ENCODE results near the gene ZNF697. TPM values are rescaled to one million over a fixed set of nuclear protein-coding genes. Genes with fewer than 3 reads are reported as not detected.
"Not testable (repeated sequence)": the region's sequence is repeated elsewhere in the genome, so short reads cannot be mapped to it uniquely, and the experiment has no call there.

The ZNF697 gene
- total RNA-seq, 1 donor from 2014 or later = 8.0 TPM

DNA sequence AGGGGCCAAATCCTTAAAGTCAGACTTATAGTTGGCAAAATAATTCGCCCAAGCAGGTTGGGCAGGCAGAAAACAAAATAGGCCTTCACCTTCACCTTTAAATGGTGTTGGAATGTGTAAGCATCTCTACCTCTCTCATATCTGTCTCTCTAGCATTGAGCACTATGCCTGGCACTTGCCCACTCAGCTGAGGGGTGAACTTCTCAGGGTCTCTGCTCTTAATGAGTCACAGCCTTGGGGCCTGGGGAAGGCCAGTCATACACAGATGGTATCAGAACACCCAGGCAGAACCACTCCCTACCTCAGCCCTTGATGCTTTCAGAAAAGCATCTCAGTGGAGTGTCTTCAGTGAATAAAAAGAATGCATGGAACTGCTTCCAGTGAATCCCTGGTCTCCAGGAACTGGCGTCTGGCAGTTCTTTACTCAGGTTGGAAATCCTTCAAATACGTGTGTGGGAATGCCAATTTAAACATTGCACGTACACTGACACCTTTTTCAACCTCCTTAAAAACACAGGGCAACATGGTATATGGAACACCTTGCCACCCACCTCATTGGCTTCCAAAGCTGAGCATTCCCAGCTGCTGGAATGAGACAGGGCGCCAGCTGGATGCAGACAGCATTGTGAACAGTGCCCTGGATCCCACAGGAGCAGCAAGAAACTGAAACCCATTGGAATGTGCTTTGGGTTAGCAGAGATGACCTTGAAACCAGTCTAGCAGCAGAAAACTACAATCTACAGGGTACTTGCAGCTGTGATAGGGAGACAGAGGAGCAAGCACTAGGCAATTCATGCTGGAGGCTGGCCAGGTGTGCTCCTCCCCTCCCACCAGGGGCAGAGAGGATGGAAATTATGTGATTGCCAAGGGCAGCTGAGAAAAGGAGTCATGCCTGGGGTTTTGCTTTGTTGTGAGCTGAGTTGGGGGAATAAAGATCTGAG, 30.0 kb downstream of the ZNF697 start:
- Mint-ChIP-seq H3K9me3 (ENCODE audit: unreplicated experiment) (no peaks in the 10 kb centered on the region), H3K4me3 (ENCODE audit: unreplicated experiment) (no peak overlapping the region), H3K27ac (ENCODE audit: unreplicated experiment) (no peak overlapping the region), H3K36me3 (ENCODE audit: unreplicated experiment) (peaks cover 14% of the 10 kb centered on the region), H3K27me3 (ENCODE audit: unreplicated experiment) (no peaks in the 10 kb centered on the region), H3K4me1 (ENCODE audit: unreplicated experiment) (peaks cover 8% of the 10 kb centered on the region)
- DNase-seq (ENCODE audit: extremely low spot score, unreplicated experiment) = no peak
- no peak for TF ChIP-seq CTCF (IDR thresholded peaks at IDR 0.05)

GRCh38 chr1:119616748-119617147, 31.3 kb downstream of the ZNF697 start:
- H3K27ac Mint-ChIP-seq (ENCODE audit: unreplicated experiment) = not testable (repeated sequence)

DNA sequence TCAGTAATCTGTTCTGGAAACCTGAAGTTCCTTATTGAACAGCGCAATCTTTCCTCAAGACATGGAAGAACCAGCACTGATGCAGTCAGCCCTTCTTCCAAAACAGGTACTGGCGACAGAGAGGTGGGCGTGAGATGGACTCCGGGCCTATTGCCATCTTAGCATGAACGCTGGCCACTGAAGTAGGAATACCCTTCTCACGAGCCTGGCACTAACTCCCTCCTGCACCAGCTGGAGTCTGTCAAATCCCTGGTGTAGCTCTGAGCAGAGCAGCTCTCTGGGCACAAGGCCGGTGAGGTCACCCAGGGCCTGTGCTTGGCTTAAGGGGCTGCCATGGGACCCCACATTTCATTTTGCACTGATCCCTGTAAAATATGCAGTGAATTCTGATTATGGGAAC, 33.0 kb downstream of the ZNF697 start:
- H3K27ac Mint-ChIP-seq (ENCODE audit: unreplicated experiment); H3K4me3 Mint-ChIP-seq (ENCODE audit: unreplicated experiment); DNase-seq (ENCODE audit: extremely low spot score, unreplicated experiment); H3K36me3 Mint-ChIP-seq (ENCODE audit: unreplicated experiment); H3K9me3 Mint-ChIP-seq (ENCODE audit: unreplicated experiment): not testable (repeated sequence)
- H3K4me1 Mint-ChIP-seq (ENCODE audit: unreplicated experiment) = peaks cover 11% of the 10 kb centered on the region
- H3K27me3 Mint-ChIP-seq (ENCODE audit: unreplicated experiment) = peaks cover 15% of the 10 kb centered on the region

More at GRCh38 chr1:119616748-119617147, 31.3 kb downstream of the ZNF697 start:
- not testable (repeated sequence) for DNase-seq (ENCODE audit: extremely low spot score, unreplicated experiment); H3K4me1 Mint-ChIP-seq (ENCODE audit: unreplicated experiment); H3K36me3 Mint-ChIP-seq (ENCODE audit: unreplicated experiment); H3K27me3 Mint-ChIP-seq (ENCODE audit: unreplicated experiment); H3K9me3 Mint-ChIP-seq (ENCODE audit: unreplicated experiment); H3K4me3 Mint-ChIP-seq (ENCODE audit: unreplicated experiment)

DNA sequence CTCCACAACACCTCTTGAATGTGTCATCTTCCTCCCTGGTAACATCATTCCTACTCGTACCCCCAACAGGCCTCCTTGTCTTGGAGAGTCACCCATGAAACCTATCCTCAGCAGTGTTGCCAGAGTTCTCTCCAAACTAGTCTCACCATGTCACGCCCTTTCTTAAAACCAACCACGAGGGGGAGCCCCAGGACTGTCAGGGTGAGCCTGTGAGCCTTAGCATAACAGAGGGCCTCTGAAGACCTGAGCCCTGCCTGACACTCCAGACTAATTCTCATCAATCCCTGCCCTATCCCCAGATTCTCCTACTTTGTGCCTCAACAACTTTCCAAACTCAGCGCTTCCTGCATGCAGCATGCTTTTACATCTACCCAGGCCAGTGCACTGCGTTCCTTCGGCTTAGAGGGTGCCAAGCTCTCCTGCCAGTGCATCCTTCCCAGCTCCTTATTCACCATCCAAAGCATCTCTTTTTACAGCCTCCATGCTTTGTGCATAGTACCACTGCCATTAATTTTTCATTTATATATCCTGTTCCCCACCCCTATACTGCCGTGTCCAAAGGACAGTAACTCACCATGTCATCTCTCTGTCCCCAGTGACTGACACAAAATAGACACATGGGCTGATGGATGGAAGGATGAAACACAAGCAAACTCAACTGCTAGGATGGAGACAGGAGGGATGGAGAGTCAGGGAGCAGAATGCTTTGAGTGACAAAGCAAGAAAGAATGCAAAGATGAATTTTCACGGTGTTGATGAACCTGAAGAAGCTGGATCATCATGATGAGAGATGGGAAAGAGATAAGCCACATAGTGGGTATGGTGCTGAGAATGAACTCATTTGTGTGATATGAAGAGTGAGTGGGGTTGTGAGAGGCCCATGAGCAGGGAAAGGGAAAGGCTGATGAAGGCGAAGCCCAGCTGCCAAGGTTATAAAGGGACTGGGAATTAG, 34.0 kb downstream of the ZNF697 start:
- H3K4me1 Mint-ChIP-seq (ENCODE audit: unreplicated experiment) = peaks cover 11% of the 10 kb centered on the region
- H3K9me3 Mint-ChIP-seq (ENCODE audit: unreplicated experiment) = no peaks in the 10 kb centered on the region
- H3K4me3 Mint-ChIP-seq (ENCODE audit: unreplicated experiment) = no peak overlapping the region
- peak; percentile 94 for DNase-seq (ENCODE audit: extremely low spot score, unreplicated experiment)
- H3K36me3 Mint-ChIP-seq (ENCODE audit: unreplicated experiment) = peaks cover 6% of the 10 kb centered on the region
- H3K27ac Mint-ChIP-seq (ENCODE audit: unreplicated experiment) = no peak overlapping the region
- peaks cover 15% of the 10 kb centered on the region for H3K27me3 Mint-ChIP-seq (ENCODE audit: unreplicated experiment)
- TF ChIP-seq CTCF (IDR thresholded peaks at IDR 0.05) = peak; percentile 85

- Mint-ChIP-seq H3K4me3 (ENCODE audit: unreplicated experiment) (no peak overlapping the region), H3K27me3 (ENCODE audit: unreplicated experiment) (peaks cover 24% of the 10 kb centered on the region), H3K9me3 (ENCODE audit: unreplicated experiment) (no peaks in the 10 kb centered on the region), H3K4me1 (ENCODE audit: unreplicated experiment) (peaks cover 9% of the 10 kb centered on the region), H3K27ac (ENCODE audit: unreplicated experiment) (no peak overlapping the region), H3K36me3 (ENCODE audit: unreplicated experiment) (no peaks in the 10 kb centered on the region)
- DNase-seq (ENCODE audit: extremely low spot score, unreplicated experiment) = peak; percentile 87
- TF ChIP-seq CTCF (IDR thresholded peaks at IDR 0.05) = peak; percentile 86
Observed at GRCh38 chr1:119611701-119612113, 36.4 kb downstream of the ZNF697 start.

DNA sequence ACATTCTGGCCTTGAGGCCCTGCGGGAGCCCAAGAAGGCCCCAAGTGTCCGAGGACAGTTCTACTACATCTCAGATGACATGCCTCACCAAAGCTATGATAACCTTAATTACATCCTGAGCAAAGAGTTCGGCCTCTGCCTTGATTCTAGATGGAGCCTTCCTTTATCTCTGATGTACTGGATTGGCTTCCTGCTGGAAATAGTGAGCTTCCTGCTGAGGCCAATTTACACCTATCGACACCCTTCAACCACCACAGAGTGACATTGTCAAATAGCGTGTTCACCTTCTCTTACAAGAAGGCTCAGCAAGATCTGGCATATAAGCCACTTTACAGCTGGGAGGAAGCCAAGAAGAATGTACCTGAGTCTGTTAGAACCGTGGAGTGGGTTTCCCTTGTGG, 39.2 kb downstream of the ZNF697 start:
- H3K27me3 Mint-ChIP-seq (ENCODE audit: unreplicated experiment) = peaks cover 48% of the 10 kb centered on the region
- not testable (repeated sequence) for H3K36me3 Mint-ChIP-seq (ENCODE audit: unreplicated experiment); DNase-seq (ENCODE audit: extremely low spot score, unreplicated experiment); H3K27ac Mint-ChIP-seq (ENCODE audit: unreplicated experiment); H3K9me3 Mint-ChIP-seq (ENCODE audit: unreplicated experiment); H3K4me3 Mint-ChIP-seq (ENCODE audit: unreplicated experiment)
- H3K4me1 Mint-ChIP-seq (ENCODE audit: unreplicated experiment) = peaks cover 21% of the 10 kb centered on the region

DNA sequence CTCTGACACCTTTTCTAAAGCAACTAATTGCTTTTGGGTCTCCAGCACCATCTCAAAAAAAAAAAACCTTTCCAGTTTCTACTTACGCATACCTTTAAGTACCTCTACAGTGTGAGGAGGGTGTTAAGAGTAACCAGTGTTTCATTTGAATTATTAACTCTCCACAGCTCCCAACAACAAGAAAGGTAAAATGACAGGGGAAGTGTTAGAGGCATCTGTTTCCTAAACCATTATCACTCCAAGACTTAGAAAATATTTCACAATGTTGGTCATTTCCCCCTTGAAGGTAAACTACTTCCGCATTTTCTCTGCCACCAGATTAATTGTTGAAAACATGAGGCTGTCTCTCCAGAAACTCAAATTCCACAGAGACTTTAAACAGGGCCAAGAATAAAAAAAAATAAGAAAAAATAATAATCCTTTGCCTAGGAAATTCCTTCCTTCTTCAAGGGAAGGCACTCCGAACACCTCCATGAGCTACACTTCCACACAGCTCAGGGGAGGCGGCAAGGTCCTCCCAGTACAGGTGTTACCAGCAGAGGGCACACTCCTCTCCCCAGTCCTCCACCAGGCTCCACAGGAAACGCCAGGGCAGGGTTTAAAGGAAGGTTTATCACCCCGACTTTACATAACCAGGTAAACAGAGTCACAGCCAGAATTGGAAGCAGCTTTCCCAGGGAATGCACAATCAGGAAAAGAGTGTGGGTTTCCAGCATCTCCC, 40.8 kb downstream of the ZNF697 start:
- H3K9me3 Mint-ChIP-seq (ENCODE audit: unreplicated experiment); H3K36me3 Mint-ChIP-seq (ENCODE audit: unreplicated experiment); DNase-seq (ENCODE audit: extremely low spot score, unreplicated experiment); H3K27ac Mint-ChIP-seq (ENCODE audit: unreplicated experiment); H3K4me3 Mint-ChIP-seq (ENCODE audit: unreplicated experiment): not testable (repeated sequence)
- H3K4me1 Mint-ChIP-seq (ENCODE audit: unreplicated experiment) = peaks cover 21% of the 10 kb centered on the region
- H3K27me3 Mint-ChIP-seq (ENCODE audit: unreplicated experiment) = peaks cover 62% of the 10 kb centered on the region
